Caki2 (cell line): ENCODE measurements around the gene RGS19. TPM values are rescaled to one million over a fixed set of nuclear protein-coding genes. Genes with fewer than 3 reads are reported as not detected.
"Not testable (repeated sequence)": the region's sequence is repeated elsewhere in the genome, so short reads cannot be mapped to it uniquely, and the experiment has no call there.

ENCODE experiments used
- DNase-seq: peaks from one replicate; pipeline ENCODE4 v3.0.0-alpha.2; 2015; ENCODE audit warnings: low read depth
- in situ Hi-C: cut with HindIII; loops from 2 replicates; pipeline ENCODE4 v1.10.0; 2016; ENCODE audit warnings: low sequenced_read_pairs, low pct_unique_long_range_greater_than_20kb, mixed read lengths
- total RNA-seq: library from RNA; depleted of rRNA; stranded (reverse); fragments of >200 nt; shearing (Covaris generic); gene quantifications from 2 replicates; pipeline ENCODE4 v1.2.3, GENCODE V29; 2014; ENCODE audit warnings: low replicate concordance; rRNA removed

Gene RGS19
- 35.7 and 47.6 TPM in 2 replicates for total RNA-seq

- peak; percentile 72 for DNase-seq
- in situ Hi-C loops: no loop called here
Measured at GRCh38 chr20:64079273-64080012, at the start of gene RGS19. Gene RGS19 (minus strand): TSS chr20:64079518. CDS start chr20:64076886, 2,632 bp downstream.

GRCh38 chr20:64123517-64123916, 44.2 kb upstream of the RGS19 start:
- in situ Hi-C loops, DNase-seq: not testable (repeated sequence)

GRCh38 chr20:64122927-64123326, 43.6 kb upstream of the RGS19 start:
- DNase-seq, in situ Hi-C loops: not testable (repeated sequence)

GRCh38 chr20:64121586-64121985, 42.3 kb upstream of the RGS19 start:
- in situ Hi-C loops: no loop called here
- no peak for DNase-seq

- DNase-seq: no peak
- in situ Hi-C loops: no loop called here
Measured at GRCh38 chr20:64119681-64120341, 40.5 kb upstream of the RGS19 start.

- in situ Hi-C loops: no loop called here
- DNase-seq: no peak
Measured at GRCh38 chr20:64119301-64119680, 40.0 kb upstream of the RGS19 start.

- in situ Hi-C loops: not testable (repeated sequence)
Measured at GRCh38 chr20:64117432-64117777, 38.1 kb upstream of the RGS19 start.

GRCh38 chr20:64116541-64117431, 37.5 kb upstream of the RGS19 start:
- DNase-seq: no peak
- in situ Hi-C loops: no loop called here

More at GRCh38 chr20:64117432-64117777, 38.1 kb upstream of the RGS19 start:
- DNase-seq: not testable (repeated sequence)

GRCh38 chr20:64116016-64116415, 36.7 kb upstream of the RGS19 start:
- no peak for DNase-seq
- in situ Hi-C loops: no loop called here

GRCh38 chr20:64115171-64115911, 36.0 kb upstream of the RGS19 start:
- in situ Hi-C loops: no loop called here
- DNase-seq: no peak

GRCh38 chr20:64114356-64114971, 35.1 kb upstream of the RGS19 start:
- no peak for DNase-seq
- in situ Hi-C loops: no loop called here

GRCh38 chr20:64113796-64114355, 34.6 kb upstream of the RGS19 start:
- in situ Hi-C loops: no loop called here
- no peak for DNase-seq

- DNase-seq: no peak
- in situ Hi-C loops: no loop called here
Measured at GRCh38 chr20:64113444-64113775, 34.1 kb upstream of the RGS19 start.

GRCh38 chr20:64112691-64113443, 33.5 kb upstream of the RGS19 start:
- no peak for DNase-seq
- in situ Hi-C loops: no loop called here

GRCh38 chr20:64111841-64112641, 32.7 kb upstream of the RGS19 start:
- no peak for DNase-seq
- in situ Hi-C loops: no loop called here

GRCh38 chr20:64110411-64111068, 31.2 kb upstream of the RGS19 start:
- in situ Hi-C loops: no loop called here
- DNase-seq: no peak
